ENCODE data around the gene TGM3.

Gene TGM3

DNA sequence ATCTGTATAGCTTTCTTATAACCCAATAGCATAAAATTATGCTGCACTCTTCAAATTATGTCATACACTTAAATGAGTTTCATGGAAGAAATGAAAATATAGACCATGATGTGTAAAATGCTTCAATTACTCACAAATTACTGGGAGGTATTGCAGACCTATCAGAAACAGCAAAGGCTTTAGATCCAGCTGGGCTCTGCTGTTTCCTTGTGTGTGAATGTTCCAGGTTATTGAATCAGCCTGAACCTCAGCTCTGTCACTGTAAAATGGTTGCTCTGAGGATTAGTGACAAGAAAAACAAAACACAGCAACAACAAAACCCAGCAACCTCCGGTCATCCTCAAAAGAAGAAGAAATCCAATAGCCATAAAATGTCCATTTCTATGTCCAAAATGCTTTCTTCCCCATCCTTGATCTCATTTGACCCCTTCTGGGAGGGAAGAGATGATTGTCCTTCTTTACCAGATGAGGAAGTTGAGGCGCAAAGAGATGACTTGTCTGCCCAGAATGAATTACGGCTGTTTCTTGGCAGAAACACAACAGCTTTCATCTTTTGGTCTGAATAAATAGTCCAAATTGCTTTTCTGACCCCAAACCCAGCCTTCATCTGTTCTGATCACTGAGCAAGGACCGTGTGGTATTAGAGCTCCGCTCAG lies 42.7 kb downstream of the TGM3 start:
- DNase-seq: no peak

GRCh38 chr20:2340136-2340535 lies 44.3 kb downstream of the TGM3 start:
- DNase-seq: no peak

DNA sequence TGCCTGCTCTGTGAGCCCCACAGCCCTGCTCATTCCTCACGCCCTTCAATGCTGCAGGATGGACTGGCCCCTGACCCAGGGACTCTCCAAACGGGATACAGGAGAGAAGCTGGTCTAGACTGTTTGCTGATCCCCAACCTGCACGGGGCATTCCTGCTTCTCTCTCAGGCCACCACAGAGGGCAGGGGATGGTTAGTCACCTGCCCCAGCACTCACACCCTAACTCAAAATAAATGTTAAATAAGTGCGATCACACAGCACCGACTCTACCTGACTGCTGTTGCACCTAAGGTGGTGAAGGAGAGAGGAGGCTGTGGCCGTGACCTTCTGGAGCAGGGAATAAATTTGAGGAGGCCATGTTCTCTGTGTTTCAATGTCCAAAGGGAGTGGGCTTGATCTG lies 45.0 kb downstream of the TGM3 start:
- no peak for DNase-seq

- DNase-seq: no peak
These were observed 45.5 kb downstream of the TGM3 start for GRCh38 chr20:2341336-2341735.

- DNase-seq: no peak
These were observed 46.4 kb downstream of the TGM3 start for GRCh38 chr20:2342243-2342642.

- DNase-seq: no peak
These were observed 50.4 kb downstream of the TGM3 start for GRCh38 chr20:2346188-2346587.

- DNase-seq: no peak
These were observed 52.5 kb downstream of the TGM3 start for GRCh38 chr20:2348336-2348735.

DNA sequence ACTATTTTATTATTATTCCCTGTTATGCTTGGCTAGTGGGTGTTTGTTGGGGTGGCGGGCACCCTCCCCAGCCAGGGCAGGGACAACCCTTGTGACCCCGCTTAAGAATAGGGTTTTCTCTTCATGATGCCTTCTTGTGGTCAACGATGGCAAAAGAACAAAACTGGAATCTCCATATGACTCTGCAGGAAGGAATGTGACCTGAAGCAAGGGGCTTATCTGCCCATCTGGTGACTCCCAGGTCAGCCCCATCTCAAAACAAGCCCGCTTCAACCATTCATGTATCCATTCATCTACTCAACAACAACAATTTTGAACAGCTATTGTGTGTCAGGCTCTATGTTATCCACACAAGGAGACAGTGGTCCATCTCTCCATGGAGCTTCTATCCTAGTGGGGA lies 54.0 kb downstream of the TGM3 start:
- DNase-seq: no peak

DNA sequence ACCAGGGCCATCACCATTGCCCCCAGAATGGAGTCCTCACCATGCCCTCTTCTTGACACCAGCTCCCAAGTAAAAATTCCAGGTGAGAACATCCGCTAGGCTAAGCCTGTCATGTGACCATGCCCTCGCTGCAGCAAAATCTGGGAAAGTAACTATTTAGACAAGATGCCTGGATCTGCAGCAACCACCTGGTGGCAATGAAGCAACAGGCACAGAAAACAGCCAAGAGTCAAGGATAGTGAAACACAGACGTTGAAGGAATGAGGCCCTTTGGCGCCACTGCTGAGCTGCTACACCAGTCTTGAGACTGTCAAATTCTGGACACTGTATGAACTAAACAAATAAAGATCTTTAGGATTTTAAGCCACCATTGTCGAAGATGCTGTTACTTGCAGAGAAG lies 54.8 kb downstream of the TGM3 start:
- no peak for DNase-seq

DNA sequence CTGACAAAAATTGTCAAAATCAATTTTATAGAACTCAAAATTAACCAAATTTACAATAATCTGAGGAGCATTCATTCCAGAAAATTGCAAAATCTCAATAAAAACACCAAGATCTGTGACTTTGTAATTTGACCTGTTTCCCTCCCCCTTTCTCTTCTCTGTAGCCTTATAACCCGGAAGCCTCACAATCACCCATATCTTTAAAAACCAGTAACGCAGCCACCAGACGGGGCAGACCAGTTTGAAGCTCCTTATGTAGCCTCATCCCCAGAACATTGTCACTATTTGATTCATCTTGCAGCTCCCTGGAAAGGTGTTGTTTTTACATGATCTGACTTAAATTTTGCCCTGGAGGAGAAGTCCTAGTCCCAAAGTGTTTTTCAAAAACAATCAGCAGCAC lies 57.4 kb downstream of the TGM3 start:
- DNase-seq: no peak

DNA sequence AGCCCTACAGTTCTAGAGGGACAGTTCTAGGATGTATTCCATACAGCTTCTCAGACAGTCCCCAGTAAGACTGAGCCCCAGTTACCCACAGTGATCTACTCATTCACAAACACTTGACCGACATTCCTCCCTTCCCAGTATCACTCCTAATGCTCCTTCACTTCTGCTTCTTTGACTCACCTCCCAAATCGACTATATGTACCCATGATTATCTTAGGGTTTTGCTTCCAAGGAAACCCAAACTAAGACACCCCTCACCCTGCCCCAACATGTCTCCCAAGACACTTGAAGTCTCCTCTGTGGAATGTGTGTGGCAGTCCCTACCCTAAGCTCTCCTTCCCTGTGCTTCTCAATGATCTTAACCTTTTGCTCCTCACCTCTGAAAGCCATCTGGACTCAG lies 61.3 kb downstream of the TGM3 start:
- no peak for DNase-seq

GRCh38 chr20:2358006-2358405 lies 62.2 kb downstream of the TGM3 start:
- DNase-seq: no peak

GRCh38 chr20:2361035-2361593 lies 65.3 kb downstream of the TGM3 start:
- DNase-seq: no peak

DNA sequence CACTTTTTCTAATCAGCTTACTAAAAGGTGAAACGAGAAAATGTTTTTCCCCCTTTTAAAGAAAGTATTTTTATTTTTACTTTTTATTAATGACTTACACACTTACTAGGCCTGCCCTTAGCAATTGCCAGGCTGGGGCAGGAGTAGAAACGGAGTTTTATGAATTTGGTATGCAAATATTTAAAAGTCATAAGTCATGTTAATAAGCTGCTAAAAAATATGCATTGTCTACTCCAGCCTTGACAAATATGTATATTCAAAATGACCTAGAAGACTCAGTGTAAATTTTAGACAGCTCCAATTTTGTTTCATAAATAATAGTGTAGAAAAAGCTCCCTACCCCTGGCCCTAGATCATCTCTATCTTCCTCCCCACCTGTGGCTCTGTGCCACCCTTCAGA lies 67.4 kb downstream of the TGM3 start:
- DNase-seq: no peak

DNA sequence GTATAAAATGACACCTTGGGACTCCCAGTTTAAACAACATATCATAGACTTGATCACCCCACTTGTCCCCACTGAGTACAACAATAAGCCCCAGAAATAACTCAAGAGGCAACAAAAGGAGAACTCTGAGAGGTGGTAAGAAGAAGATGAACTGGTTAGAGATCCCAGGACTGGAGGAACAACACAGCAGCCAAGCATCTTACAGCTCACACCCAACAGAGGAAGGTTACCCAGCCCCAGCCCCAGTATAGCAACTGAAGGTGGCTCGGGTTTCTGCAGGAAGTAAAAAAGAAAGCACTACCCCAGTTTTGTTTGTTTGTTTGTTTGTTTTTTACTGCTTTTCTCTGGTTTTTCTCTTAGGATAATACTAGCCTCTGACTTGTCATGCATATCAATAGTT lies 67.8 kb downstream of the TGM3 start:
- no peak for DNase-seq

DNA sequence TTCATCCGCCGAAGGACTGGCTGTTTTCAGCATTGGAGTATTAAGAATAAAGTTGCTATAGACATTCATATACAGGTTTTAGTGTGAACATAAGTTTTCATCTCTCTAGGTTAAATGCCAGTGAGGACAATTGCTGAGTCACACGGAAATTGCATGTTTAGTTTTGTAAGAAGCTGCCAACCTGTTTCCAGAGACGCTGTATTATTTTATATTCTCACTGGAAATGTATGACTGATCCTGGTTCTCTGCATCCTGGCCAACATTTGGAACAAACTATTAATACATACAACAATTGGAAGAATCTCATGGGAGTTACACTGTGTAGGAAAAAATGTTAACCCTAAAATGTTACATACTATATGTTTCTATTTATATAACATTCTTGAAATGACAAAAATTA lies 68.2 kb downstream of the TGM3 start:
- DNase-seq: no peak

- DNase-seq: no peak
These were observed 69.3 kb downstream of the TGM3 start for GRCh38 chr20:2365091-2365490.

DNA sequence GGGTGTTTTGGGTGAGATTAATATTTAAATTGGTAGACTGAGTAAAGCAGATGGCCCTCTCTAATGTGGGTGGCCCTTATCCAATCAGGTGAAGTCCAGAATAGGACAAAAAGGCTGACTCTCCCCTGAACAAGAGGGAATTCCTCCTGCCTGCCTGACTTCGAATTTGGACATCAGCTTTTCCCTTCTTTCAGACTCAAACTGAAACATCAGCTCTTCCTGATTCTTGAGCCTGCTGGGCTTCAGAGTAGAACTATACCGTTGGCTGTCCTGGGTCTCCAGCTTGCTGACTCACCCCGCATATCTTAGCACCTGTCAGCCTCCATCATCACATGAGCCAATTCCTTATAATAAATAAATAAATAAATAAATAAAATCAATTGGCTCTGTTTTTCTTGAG lies 69.9 kb downstream of the TGM3 start:
- DNase-seq: no peak

DNA sequence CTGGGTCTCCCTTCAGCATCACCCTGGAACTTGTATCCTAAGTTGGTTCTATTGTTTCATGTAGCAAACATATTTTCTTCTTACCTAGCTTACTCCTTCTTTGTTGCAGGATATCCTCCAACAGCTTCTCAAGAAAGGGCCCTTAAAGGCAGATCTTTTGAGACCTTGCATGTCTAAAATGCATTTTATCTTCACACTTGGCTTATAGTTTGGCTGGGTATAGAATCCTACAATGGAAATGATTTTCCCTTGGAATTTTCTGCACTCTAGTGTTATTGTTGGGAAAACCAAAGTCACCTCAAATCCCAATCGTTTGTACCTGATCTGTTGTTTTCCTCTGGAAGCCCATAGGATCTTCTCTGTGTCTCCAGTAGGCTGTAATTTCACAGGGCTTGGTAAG lies 72.8 kb downstream of the TGM3 start:
- DNase-seq: no peak

GRCh38 chr20:2373098-2373497 lies 77.3 kb downstream of the TGM3 start:
- no peak for DNase-seq

GRCh38 chr20:2374346-2375125 lies 78.7 kb downstream of the TGM3 start:
- DNase-seq: no peak

- DNase-seq: no peak
These were observed 83.1 kb downstream of the TGM3 start for GRCh38 chr20:2378893-2379292.

GRCh38 chr20:2379511-2380229 lies 83.9 kb downstream of the TGM3 start:
- DNase-seq: no peak

GRCh38 chr20:2380601-2381000 lies 84.8 kb downstream of the TGM3 start, which contains the start of gene TGM6:
Gene TGM6 (plus strand): TSS chr20:2380901. CDS start chr20:2380969, 68 bp downstream.
- no peak for DNase-seq

Measured in fibroblast of skin of abdomen (primary cell).